ENCODE results near the gene SLC41A3.

DNA sequence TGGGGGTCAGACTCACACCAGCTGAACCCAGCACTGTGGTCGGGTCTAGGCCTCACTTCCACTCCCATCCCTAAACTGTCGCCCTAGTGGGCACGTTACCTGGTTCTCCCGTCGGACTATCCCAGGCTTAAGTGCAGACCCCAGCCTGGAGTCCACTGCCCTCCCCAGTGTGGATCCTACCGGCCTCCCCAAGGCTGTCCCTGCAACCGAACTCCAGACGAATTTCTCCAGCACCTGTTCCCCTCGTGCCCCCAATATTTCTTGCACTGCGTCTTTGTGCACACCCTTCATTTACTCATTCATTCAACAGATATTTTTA is 26.5 kb downstream of the SLC41A3 start:
- TF ChIP-seq, protein P1, sequence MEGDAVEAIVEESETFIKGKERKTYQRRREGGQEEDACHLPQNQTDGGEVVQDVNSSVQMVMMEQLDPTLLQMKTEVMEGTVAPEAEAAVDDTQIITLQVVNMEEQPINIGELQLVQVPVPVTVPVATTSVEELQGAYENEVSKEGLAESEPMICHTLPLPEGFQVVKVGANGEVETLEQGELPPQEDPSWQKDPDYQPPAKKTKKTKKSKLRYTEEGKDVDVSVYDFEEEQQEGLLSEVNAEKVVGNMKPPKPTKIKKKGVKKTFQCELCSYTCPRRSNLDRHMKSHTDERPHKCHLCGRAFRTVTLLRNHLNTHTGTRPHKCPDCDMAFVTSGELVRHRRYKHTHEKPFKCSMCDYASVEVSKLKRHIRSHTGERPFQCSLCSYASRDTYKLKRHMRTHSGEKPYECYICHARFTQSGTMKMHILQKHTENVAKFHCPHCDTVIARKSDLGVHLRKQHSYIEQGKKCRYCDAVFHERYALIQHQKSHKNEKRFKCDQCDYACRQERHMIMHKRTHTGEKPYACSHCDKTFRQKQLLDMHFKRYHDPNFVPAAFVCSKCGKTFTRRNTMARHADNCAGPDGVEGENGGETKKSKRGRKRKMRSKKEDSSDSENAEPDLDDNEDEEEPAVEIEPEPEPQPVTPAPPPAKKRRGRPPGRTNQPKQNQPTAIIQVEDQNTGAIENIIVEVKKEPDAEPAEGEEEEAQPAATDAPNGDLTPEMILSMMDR (conservative IDR thresholded peaks at IDR 0.05 in 1 of 2, IDR thresholded peaks at IDR 0.05 in 1 of 2; ENCODE audit: low read depth in 1 of 2, low read length in 2 of 2) = no peak
- TF ChIP-seq EZH2 (IDR thresholded peaks at IDR 0.05; ENCODE audit: low read length, missing control alignments) = no peak
